Measurements from ENCODE around the gene SPDYE17.
"Not testable (repeated sequence)": the region's sequence is repeated elsewhere in the genome, so short reads cannot be mapped to it uniquely, and the experiment has no call there.

The SPDYE17 gene

GRCh38 chr7:76998764-76999450, 33.3 kb downstream of the SPDYE17 start:
- DNase-seq: not testable (repeated sequence)

GRCh38 chr7:76998285-76998589, 33.9 kb downstream of the SPDYE17 start:
- DNase-seq: no peak

DNA sequence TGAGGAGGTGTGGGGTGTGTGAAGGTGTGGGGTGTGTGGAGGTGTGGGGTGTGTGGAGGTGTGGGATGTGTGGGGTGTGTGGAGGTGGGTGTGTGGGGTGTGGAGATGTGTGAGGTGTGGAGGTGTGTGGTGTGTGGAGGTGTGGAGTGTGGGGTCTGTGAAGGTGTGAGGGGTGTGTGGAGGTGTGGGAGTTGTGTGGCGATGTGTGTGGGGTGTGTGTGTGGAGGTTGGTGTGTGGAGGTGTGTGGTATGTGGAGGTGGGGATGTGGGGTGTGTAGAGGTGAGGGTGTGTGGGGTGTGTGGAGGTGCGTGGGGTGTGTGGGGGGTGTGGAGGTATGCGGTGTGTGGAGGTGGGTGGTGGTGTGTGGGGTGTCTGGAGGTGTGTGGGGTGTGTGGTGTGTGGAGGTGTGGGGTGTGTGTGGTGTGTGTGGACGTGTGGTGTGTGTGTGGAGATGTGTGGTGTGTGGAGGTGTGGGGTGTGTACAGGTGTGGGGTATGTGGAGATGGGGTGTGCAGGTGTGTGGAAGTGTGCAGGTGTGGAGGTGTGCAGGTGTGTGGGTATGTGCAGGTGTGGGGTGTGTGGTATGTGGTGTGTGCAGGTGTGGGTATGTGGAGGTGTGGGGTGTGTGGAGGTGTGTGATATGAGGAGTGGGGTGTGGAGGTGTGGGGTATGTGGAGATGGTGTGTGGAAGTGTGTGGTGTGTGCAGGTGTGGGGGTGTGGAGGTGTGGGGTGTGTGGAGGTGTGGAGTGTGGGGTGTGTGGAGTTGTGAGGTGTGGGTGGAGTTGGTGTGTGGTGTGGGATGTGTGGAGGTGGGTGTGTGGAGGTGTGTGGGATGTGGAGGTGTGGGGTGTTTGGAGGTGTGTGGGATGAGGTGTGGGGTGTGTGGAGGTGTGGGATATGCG, 34.5 kb downstream of the SPDYE17 start:
- no peak for DNase-seq

DNA sequence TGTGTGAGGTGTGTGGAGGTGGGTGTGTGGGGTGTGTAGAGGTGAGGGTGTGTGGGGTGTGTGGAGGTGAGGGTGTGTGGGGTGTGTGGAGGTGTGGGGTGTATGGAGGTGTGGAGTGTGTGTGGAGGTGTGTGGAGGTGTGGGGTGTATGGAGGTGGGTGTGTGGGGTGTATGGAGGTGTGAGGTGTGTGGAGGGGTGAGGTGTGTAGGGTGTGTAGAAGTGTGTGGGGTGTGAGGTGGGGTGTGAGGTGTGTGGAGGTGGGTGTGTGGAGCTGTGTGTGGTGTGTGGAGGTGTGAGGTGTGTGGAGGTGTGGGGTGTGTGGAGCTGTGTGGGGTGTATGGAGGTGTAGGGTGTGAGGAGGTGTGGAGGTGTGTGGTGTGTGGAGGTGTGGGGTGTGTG, 35.2 kb downstream of the SPDYE17 start:
- DNase-seq: not testable (repeated sequence)

DNA sequence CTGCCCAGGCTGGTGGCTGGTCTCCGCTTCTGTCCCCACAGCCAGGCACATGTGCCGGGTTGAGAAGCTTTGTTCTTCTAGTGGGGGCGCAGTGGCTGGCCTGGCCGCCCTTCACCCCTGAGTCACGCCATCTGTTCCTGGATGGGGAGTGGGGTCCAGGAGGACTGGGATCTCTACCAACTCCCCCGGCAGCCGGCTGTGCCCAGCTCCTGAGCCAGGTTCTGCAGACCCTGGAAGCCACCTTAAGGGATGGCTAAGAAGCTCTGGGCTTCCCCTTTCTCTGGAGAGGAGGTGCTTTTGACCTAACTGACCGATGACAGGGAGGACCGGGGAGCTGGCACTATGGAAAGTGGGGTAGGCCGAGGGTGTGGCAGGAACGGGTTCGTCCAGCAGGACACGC, 37.9 kb downstream of the SPDYE17 start:
- not testable (repeated sequence) for DNase-seq

GRCh38 chr7:76993831-76994230, 38.3 kb downstream of the SPDYE17 start:
- DNase-seq: not testable (repeated sequence)

DNA sequence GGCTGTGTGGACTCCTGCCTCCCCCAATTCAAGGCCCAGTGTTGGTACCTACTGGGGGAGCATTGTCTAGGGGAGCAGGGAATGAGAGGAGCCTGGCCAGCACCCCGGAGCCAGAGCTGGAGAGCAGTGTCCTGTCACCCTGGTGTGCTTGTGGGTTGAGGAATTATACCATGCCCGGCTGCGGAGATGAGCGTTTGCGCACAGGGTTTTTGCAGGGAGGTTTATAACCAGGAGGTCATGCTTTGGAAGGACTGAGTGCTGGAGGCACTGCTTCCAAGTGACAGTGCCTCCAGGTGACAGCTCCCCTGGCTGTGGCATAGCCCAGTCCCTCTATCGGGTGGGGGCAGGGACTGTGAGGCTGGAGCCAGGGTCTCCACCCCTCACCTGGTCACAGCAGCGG, 39.3 kb downstream of the SPDYE17 start:
- DNase-seq: not testable (repeated sequence)

DNA sequence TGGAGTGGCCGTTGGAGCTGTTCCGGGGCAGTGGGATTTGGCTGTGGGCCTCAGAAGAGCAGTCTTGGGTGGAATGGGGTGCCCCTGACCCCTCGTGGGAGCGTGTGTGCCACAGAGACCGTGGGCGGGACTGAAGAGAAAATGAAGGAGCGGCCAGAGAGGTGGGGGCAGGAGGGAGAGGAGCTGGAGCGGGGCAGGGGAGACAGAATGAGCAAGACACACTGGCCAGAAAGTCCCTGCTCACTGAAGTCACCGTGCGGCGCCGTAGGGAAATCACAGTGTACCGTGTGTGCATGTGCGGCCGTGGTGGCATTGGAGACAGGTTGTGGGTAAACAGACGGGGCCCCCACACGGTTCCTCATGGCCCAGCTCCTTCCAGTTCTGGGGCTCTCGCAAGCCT, 40.0 kb downstream of the SPDYE17 start:
- not testable (repeated sequence) for DNase-seq

GRCh38 chr7:76990202-76990601, 42.0 kb downstream of the SPDYE17 start:
- not testable (repeated sequence) for DNase-seq

DNA sequence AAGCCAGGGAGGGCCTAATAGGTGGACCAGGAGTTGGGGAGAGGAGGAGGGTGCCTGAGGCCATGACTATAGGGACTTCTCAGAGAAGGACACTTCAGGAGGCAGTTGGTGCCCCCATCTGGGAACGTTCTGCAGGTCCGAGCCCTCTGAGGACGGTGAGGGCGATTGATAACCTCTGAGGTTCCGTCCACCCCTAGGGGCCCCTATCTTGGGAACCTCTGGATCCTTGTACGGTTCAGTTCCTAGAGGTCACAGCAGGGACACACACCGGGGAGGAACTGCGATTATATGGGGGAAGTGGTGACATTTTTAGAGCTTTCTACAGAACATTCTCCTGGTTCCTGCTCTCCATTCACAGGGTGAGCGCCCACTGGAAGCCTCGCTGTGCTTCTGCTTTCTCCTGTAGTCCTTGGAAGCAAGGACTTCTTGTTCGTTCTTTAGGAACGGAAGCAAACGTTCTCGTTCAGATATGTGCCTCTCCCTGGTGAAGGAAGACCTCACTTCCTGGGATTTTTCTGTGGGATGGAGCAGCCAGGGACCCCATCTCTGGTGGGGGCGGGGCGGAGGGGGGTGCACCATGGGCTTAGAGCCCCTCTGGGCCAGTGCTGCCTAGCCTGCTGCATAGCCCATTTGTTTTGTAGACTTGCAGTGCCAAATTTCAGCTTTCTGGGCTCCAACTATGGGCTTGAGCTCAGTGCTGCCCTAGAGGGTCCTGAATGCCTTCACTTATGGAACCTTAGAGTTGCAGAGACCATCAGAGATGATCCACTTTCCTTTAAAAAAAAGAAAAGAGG, 46.0 kb downstream of the SPDYE17 start:
- not testable (repeated sequence) for DNase-seq

DNA sequence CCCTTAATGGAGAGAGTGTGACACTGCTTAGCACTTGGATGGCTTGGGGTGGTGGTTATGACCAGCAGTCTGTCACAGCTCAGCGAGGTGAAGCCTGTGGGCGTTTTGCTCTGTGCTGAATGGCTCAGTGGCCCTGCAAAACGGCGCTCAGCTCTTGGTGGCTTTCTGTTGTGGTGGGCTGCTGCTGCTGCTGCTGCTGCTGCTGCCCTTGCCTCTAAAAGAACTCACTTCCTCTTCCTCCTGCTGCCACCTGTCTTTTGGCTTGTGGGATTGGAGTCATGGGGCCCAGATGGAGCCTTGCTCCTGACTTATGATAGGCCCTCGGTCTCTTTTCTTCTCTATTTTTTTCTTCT, 47.4 kb downstream of the SPDYE17 start:
- DNase-seq: not testable (repeated sequence)

- DNase-seq: not testable (repeated sequence)
Observed at GRCh38 chr7:76983937-76984783, 48.0 kb downstream of the SPDYE17 start.

- DNase-seq: not testable (repeated sequence)
Observed at GRCh38 chr7:76983333-76983732, 48.8 kb downstream of the SPDYE17 start.

GRCh38 chr7:76982501-76982900, 49.7 kb downstream of the SPDYE17 start:
- not testable (repeated sequence) for DNase-seq

DNA sequence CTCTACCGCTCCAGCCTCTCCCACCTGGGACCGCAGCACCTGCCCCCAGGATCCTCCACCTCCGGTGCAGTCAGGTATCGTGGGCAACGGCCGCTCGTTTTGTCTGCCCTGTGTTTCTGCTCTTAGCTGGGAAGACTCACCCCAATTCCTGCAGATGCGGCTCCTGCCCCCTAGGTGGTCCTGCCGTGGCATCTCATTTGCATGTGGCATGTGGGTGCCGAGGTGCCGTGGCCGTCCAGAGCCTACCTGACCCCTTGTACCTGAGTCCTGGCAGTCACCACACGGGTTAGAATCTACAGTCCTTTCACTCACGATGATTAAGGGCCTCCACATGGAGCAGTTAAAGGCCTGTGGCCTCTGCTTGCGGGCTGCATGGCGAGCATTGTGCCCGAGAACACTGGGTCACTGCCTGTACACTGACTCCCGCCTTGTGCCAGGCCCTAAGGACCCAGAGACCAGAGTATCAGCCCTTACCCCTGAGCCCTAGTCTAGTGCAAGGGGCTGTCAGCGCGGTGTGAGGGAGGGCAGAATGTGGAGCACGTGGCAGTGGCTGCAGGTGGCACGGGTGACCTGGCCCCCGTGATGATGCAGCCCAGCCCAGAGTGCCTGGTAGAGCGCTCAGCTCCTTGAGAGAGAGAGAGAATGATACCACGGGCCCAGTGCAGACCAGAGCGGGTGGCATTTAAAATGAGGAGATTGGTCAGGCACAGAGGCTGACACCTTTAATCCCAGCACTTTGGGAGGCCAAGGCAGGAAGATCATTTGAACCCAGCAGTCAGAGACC, 50.8 kb downstream of the SPDYE17 start:
- DNase-seq: not testable (repeated sequence)

DNA sequence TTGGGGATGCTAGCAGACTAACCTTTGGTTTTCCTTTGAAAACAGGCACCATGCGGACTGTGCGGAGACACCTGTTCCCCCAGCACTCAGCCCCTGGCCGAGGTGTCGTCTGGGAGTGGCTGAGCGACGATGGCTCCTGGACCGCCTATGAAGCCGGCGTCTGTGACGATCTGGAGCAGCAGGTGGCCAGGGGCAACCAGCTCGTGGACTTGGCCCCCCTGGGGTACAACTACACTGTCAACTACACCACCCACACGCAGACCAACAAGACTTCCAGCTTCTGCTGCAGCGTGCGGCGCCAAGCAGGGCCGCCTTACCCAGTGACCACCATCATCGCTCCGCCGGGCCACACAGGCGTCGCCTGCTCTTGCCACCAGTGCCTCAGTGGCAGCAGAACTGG, 51.6 kb downstream of the SPDYE17 start:
- not testable (repeated sequence) for DNase-seq

DNA sequence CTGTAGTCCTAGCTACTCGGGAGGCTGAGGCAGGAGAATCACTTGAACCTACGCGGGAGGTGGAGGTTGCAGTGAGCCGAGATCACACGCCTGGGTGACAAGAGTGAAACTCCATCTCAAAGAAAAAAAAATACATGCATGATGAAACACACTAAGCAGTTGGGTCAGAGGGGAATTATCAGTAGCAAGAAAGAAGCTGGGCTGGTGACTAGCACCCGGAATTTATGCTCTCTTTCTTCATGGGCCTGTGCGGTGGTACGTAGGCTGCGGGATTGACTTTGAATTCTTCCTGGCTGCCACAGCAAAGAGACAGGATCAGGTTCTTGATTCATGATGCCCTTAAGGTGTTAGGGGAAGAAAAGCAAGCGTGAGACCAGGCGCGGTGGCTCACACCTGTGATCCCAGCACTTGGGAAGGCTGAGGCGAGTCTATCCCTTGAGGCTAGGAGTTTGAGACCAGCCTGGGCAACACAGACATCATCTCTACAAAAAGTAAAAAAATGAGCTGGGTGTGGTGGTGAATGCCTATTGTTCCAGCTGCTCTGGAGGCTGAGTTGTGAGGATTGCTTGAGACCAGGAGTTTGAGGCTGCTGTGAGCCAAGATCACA, 54.3 kb downstream of the SPDYE17 start:
- DNase-seq: not testable (repeated sequence)

- DNase-seq: not testable (repeated sequence)
Observed at GRCh38 chr7:76974793-76975579, 57.2 kb downstream of the SPDYE17 start.

DNA sequence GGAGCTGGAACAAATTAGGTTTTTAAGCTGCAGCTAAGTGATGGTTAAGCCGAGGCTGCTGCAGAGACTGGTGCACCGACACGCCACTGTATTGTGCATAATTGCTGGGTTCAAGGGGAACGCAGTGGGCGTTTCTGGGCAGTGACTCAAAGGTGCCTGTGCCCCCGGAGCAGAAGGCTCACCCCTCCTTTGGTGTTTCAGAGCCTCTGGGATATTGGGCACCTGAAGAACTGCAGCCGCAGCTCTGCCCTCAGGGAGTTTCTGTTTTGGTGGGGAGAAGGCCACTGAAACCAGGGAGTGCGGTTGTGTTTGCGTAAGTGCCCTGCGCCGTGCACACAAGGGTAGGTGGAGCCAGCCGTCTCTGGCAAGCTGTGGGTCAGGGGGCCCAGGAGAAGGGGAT, 57.8 kb downstream of the SPDYE17 start:
- DNase-seq: not testable (repeated sequence)

- DNase-seq: not testable (repeated sequence)
Observed at GRCh38 chr7:76972391-76972790, 59.8 kb downstream of the SPDYE17 start.
